Spleen (tissue), 7 donors: ENCODE measurements around the gene GPC4.

Source experiments
- CTCF ChIP-seq, 11 experiments: fragments of 200-600 bp in 7 of 11; fragments of 450-650 bp in 4 of 11; sonication (generic) in 4 of 11; IDR thresholded peaks in 8 of 11; conservative IDR thresholded peaks in 3 of 11; 1 replicate in 7 of 11; 2 replicates in 4 of 11; pipeline versions ENCODE4 v1.4.0 to v1.8.0; 2016 to 2021; ENCODE audit warnings: antibody characterized with exemption in 11 of 11, inconsistent platforms in 4 of 11, mild to moderate bottlenecking in 1 of 11
- POLR2AphosphoS5 ChIP-seq, 3 donors: sonication (generic); formaldehyde crosslinking; IDR thresholded peaks; one replicate each; pipeline ENCODE4 v1.5.1; 2017; ENCODE audit warnings: antibody characterized with exemption in 3 of 3
- donor health status: DM: no; HTN: no; CAD: no; lungs with moderate emphysema.
- donor health status: DM: no; HTN: no; CAD: no.
- donor health status: DM: no; HTN: no; CAD: no.

DNA sequence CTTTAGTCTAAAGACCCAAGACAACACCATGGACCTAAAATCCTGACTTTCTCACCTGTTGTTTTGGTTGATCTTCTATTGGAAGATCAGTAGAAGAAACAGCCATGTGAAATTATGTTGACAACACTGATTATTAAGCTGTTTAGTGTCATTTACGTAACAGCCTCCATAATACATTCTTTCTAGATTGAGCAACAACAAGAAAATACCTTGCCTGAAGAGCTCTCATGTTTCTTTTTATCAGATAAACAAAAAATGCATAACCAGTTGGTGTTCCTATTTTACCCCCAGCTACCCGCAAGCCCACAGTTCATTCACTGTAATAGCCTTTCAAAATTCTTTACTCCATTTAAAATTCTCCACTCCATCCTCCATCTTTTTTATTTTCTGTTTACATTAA, 20.5 kb downstream of the GPC4 start:
- TF ChIP-seq POLR2AphosphoS5 (IDR thresholded peaks at IDR 0.05) = no peak
- TF ChIP-seq CTCF (IDR thresholded peaks at IDR 0.05 in 8 of 11, conservative IDR thresholded peaks at IDR 0.05 in 3 of 11) = no peak
